Activated naive CD4-positive, alpha-beta T cell treated with anti-CD3 and anti-CD28 coated beads, Interleukin-2, amount 50 U/mL, for 24 hours (primary cell): ENCODE measurements around the gene CDC42BPA.
"Not testable (repeated sequence)": the region's sequence is repeated elsewhere in the genome, so short reads cannot be mapped to it uniquely, and the experiment has no call there.

ENCODE experiments used
- H3K27ac Mint-ChIP-seq: one replicate; pipeline ENCODE4 v1.8.0; 2021; ENCODE audit warnings: mild to moderate bottlenecking, mixed read lengths
- H3K27me3 Mint-ChIP-seq: one replicate; pipeline ENCODE4 v1.8.0; 2021; ENCODE audit warnings: mixed read lengths
- H3K36me3 Mint-ChIP-seq: one replicate; pipeline ENCODE4 v1.8.0; 2021; ENCODE audit warnings: mixed read lengths
- H3K4me1 Mint-ChIP-seq: one replicate; pipeline ENCODE4 v1.8.0; 2021; ENCODE audit warnings: mixed read lengths
- H3K4me3 Mint-ChIP-seq: one replicate; pipeline ENCODE4 v1.8.0; 2021; ENCODE audit warnings: mild to moderate bottlenecking, mixed read lengths
- H3K9me3 Mint-ChIP-seq: one replicate; pipeline ENCODE4 v1.8.0; 2021; ENCODE audit warnings: mixed read lengths

CDC42BPA gene

DNA sequence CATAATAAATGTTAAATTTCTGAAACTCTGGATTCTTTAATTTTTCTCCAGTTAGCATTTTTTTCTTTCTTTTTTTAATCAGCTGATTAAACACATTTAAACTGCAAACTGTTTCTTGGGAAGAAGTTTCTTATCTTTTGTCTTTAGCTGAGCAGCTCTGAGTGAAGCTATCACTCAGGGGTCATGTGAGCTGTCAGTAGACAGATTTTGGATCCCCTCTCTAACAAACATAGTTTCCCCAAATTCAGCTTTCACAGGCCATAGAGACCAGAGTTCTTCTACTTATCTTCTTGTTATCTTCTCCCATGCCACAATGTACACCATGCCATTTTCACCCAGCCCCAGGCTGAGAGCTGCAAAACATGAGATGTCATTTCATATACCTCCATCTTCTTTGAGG, 148.9 kb downstream of the CDC42BPA start:
- Mint-ChIP-seq H3K27ac (no peak overlapping the region), H3K27me3 (peaks cover 13% of the 10 kb centered on the region), H3K36me3 (no peaks in the 10 kb centered on the region), H3K4me3 (no peak overlapping the region), H3K4me1 (no peaks in the 10 kb centered on the region), H3K9me3 (no peaks in the 10 kb centered on the region)

DNA sequence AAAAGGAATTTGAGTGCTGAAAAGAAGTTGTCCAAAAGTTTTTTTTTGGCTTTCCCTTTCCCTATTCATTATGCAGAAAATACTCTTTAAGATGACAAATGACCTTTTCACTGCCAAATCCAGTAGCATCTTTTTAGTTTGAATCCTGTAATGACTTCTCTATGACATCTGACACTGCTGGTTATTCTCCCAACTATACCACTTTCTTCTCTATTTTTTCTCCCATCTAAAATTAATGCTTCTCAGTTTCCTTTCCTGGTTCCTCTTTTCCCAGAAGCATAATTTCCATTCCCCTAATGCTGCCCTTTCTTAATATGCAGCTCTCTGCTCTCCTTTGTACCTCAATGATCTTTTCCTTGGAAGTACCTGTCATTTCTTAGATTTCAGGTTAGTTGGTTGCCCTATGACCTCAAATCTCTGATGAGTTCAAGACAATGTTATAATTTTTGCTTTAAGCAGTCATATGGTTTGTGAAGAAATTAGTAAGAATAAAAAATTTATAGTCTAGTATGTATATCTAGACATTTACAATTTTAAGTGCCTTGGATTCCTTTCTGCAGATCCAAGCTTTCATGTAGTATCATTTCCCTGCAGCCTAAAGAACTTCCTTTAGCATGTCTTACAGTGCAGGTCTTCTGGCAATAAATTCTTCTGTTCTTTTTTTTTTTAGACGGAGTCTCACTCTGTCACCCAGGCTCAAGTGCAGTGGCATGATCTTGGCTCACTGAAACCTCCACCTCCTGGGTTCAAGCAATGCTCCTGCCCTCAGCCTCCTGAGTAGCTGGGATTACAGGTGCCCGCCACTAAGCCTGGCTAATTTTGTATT, 150.8 kb downstream of the CDC42BPA start:
- peaks cover 15% of the 10 kb centered on the region for H3K27me3 Mint-ChIP-seq
- H3K4me3 Mint-ChIP-seq = no peak overlapping the region
- H3K4me1 Mint-ChIP-seq = no peaks in the 10 kb centered on the region
- no peak overlapping the region for H3K27ac Mint-ChIP-seq
- H3K36me3 Mint-ChIP-seq = no peaks in the 10 kb centered on the region
- no peaks in the 10 kb centered on the region for H3K9me3 Mint-ChIP-seq

DNA sequence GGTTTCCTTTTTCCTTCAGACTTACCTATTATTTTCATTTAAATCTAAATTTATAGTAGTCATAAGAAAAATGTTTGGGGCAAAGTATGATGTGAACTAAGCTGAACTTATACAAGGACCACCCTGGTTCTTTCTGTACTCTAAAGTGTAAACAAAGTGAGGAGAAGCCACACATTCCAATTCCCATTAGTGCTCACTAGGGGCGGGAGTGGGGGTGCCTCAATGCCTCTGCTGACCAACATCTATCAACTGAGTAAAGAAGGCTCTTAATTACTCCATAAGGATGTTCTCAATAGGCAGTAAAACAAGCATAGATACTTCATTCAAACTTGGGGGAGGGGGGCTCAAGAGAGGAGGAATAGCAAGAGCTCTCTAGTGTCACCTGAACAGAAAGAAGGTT, 151.7 kb downstream of the CDC42BPA start:
- Mint-ChIP-seq H3K27ac (no peak overlapping the region), H3K36me3 (no peaks in the 10 kb centered on the region), H3K4me3 (no peak overlapping the region), H3K9me3 (no peaks in the 10 kb centered on the region), H3K27me3 (peaks cover 12% of the 10 kb centered on the region), H3K4me1 (no peaks in the 10 kb centered on the region)

DNA sequence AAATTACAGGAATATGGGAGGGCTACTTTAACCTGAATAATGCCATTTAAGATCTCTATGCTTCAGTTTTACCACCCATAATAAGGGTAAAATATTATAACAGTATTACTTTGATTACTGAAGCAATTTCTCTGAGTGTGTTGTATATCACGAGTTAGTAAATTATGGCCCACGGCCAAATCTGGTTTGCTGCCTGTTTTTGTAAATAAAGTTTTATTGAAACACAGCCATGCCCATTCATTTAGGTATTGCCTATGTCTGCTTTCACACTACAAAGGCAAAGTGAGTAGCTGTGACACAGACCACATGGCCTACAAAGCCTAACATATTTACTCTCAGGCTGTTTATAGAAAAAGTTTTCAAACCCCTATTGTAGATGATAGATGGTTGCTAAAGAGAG, 156.8 kb downstream of the CDC42BPA start:
- no peak overlapping the region for H3K4me3 Mint-ChIP-seq
- H3K9me3 Mint-ChIP-seq = no peaks in the 10 kb centered on the region
- no peak overlapping the region for H3K27ac Mint-ChIP-seq
- no peaks in the 10 kb centered on the region for H3K4me1 Mint-ChIP-seq
- no peaks in the 10 kb centered on the region for H3K36me3 Mint-ChIP-seq
- peaks cover 2% of the 10 kb centered on the region for H3K27me3 Mint-ChIP-seq

DNA sequence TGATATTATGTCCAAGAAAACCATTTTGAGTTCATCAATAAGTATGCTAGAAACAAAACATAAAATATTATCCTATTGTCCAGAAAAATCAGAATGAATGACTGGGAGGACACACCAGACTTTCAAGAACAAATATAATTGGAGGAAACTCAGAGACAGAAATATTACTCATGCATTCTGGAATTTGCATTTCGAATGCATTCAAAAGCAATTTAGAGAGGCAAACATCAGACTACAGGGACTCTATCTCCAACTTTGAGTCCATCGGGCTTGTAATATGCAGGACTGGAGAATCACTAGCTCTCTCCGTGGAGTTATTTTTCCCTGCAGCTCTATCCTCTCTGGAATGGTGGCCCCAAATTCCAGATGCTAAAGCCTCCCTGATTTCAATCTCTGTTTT, 161.8 kb downstream of the CDC42BPA start:
- Mint-ChIP-seq H3K9me3 (no peaks in the 10 kb centered on the region), H3K4me3 (no peak overlapping the region), H3K27me3 (peaks cover 2% of the 10 kb centered on the region)

DNA sequence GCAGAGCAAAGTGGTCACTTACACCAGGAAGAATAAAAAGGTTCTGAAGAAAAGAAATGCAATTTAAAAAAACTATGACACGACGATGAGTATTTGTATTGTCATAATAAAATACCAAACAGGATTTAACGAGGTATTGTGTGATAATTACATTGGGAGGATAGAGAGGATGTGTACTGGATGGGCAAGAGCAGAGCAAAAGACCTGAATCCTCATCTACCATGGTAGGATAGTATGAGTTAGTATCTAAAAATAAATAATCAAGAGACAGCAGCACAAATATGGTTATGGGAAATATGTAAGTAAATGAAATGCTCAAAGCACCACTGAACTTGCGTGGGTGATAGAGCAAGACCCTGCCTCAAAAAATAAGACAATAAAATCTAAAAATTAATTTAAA, 162.6 kb downstream of the CDC42BPA start:
- no peaks in the 10 kb centered on the region for H3K4me1 Mint-ChIP-seq
- no peaks in the 10 kb centered on the region for H3K36me3 Mint-ChIP-seq
- H3K4me3 Mint-ChIP-seq = no peak overlapping the region
- no peaks in the 10 kb centered on the region for H3K9me3 Mint-ChIP-seq
- no peak overlapping the region for H3K27ac Mint-ChIP-seq
- H3K27me3 Mint-ChIP-seq = peaks cover 2% of the 10 kb centered on the region

More for the DNA sequence above, 161.8 kb downstream of the CDC42BPA start:
- Mint-ChIP-seq H3K4me1 (no peaks in the 10 kb centered on the region), H3K27ac (no peak overlapping the region), H3K36me3 (no peaks in the 10 kb centered on the region)

DNA sequence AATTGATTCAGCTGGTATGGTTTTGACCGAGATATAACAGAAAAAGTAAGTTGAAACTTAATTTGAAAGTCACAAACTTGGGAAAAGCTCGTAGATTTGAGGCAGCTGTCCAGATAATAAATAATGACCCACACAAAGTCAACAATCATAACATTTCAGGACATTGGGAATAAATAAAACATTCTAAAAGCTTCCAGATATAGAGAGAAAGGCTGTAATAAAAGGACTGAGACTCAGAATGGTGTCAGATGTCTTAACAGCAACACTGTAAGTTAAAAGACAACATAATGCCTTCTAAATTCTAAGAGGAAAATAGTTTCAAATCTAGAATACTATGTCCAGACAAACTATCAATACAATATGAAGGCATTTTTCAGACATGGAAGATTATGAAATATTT, 163.3 kb downstream of the CDC42BPA start:
- Mint-ChIP-seq H3K36me3 (no peaks in the 10 kb centered on the region), H3K4me3 (no peak overlapping the region), H3K27me3 (peaks cover 2% of the 10 kb centered on the region), H3K9me3 (no peaks in the 10 kb centered on the region), H3K27ac (no peak overlapping the region), H3K4me1 (no peaks in the 10 kb centered on the region)

DNA sequence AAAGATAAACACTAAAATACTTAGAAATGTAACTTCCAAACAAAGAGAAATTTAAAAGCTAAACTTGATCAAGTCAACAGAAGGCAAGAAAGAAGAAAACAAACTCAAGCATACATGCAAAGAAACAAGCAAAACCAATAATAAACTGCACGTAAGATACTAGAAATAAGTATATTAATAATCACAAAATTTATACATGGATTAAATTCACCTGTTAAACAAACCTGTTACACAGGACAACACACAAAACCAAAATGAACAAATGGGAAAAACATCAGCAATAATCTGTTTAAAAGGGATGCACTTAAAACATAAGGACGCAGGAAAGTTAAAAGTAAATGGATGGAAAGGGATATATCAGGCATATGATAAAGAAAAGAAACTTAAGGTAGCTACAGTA, 165.8 kb downstream of the CDC42BPA start:
- Mint-ChIP-seq H3K27me3 (peaks cover 9% of the 10 kb centered on the region), H3K4me1 (no peaks in the 10 kb centered on the region), H3K27ac (no peak overlapping the region), H3K36me3 (no peaks in the 10 kb centered on the region), H3K4me3 (no peak overlapping the region), H3K9me3 (no peaks in the 10 kb centered on the region)

DNA sequence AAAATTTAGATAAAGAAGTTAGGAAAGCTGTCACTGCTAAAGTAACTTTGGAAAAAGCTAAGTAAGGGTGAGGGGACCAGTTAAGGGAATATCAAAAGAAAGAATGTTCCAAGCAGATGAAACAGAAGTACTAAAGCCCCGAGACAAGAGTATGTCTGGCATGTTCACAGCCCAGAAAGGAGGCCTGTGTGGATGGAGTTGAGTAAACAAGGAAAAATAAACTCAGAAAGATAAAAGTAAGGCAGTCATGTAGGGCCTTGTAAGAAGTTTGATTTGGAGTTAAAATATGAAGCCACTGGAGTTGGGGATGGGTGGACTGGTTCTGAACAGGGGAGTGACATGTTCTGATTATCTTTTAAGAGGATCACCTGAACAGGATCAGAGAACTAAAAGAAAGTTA, 177.9 kb downstream of the CDC42BPA start:
- Mint-ChIP-seq H3K4me3 (no peak overlapping the region), H3K27ac (no peak overlapping the region), H3K36me3 (no peaks in the 10 kb centered on the region), H3K9me3 (no peaks in the 10 kb centered on the region), H3K27me3 (peaks cover 2% of the 10 kb centered on the region), H3K4me1 (no peaks in the 10 kb centered on the region)

DNA sequence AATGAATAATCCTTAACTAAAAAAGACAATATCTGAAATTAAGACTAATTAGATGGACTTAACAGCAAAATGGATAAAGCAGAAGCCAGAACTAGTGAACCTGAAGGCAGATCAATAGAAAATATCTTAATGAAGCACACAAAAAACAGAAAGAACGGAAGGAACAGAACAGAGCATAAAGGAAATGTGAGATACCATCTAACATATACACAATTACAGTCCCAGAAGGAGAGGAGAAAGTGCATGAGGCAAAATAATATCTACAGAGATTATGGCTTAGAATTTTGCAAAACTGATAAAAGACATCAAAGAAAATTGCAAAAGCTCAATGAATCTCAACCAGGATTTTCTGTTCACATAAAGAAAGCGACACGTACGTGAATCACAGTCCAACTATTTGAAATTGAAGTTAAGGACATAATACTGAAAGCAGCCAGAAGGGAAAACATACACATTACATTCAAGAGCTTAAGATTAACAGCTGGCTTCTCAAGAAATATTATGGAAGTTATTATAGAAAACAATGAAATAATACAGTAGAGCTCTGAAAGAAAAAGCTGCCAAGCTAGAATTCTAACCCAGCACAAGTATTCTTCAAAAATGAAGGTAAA, 182.0 kb downstream of the CDC42BPA start:
- Mint-ChIP-seq H3K36me3 (no peaks in the 10 kb centered on the region), H3K27ac (no peak overlapping the region), H3K4me1 (no peaks in the 10 kb centered on the region), H3K9me3 (no peaks in the 10 kb centered on the region), H3K4me3 (no peak overlapping the region), H3K27me3 (peaks cover 6% of the 10 kb centered on the region)

DNA sequence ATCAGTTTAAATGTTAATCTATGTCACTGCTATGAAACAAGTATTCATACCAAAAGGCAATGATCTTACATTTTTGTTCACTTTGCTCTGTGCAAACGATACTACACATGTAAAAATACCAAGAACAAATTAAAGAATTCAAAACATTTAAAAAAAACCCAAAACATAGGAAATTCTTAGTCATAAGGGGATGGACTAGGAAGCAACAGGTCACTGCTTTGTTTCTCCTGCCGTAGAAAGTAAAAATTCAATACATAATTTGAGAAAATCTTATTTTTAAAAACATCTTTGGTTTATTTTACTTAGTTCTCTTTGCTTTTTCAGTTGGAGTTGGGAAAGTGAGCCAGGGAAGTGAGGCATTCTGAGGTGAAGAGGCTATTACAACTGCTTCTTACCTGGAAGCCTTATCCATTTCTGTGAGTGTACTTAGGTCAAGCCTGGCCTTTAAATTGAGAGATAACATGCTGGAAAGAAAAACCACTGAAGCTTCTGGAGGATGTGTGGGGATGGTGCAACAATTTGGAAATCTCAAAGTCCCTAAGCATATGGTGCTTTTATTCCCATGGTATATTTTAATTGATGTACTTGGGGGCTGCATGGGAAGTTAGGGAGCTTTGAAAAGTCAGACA, 183.5 kb downstream of the CDC42BPA start:
- H3K27ac Mint-ChIP-seq = no peak overlapping the region

DNA sequence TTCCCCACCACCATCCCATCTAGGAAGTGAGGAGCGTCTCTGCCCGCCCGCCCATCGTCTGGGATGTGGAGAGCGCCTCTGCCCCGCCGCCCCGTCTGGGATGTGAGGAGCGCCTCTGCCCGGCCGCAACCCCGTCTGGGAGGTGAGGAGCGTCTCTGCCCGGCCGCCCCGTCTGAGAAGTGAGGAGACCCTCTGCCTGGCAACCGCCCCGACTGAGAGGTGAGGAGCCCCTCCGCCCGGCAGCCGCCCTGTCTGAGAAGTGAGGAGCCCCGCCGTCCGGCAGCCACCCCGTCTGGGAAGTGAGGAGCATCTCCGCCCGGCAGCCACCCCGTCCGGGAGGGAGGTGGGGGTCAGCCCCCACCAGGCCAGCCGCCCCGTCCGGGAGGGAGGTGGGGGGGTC, 185.6 kb downstream of the CDC42BPA start:
- not testable (repeated sequence) for H3K36me3 Mint-ChIP-seq, H3K9me3 Mint-ChIP-seq, H3K4me3 Mint-ChIP-seq, H3K4me1 Mint-ChIP-seq, H3K27me3 Mint-ChIP-seq, H3K27ac Mint-ChIP-seq

More for the DNA sequence above, 183.5 kb downstream of the CDC42BPA start:
- no peaks in the 10 kb centered on the region for H3K36me3 Mint-ChIP-seq
- no peaks in the 10 kb centered on the region for H3K4me1 Mint-ChIP-seq
- peaks cover 6% of the 10 kb centered on the region for H3K27me3 Mint-ChIP-seq
- no peak overlapping the region for H3K4me3 Mint-ChIP-seq
- no peaks in the 10 kb centered on the region for H3K9me3 Mint-ChIP-seq

DNA sequence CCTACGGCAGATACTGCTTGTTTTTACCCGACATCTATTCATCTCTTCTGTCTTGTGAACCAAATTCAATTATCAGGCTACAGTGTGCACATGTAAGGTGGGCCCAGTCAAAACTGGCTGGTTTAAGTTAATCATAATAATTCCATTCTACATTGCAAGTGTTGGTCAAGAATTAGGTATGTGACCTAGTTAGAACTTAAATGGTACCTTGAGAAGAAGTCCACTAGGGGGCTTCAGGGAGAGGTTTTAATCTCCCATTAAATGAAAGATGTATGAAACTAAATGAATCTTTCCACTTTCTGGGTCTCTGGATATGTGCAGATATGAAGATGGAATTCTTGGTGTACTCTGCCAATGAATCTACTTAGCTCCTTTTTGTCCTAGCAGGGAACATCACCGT, 187.1 kb downstream of the CDC42BPA start:
- no peaks in the 10 kb centered on the region for H3K9me3 Mint-ChIP-seq
- no peaks in the 10 kb centered on the region for H3K36me3 Mint-ChIP-seq
- no peak overlapping the region for H3K4me3 Mint-ChIP-seq
- peaks cover 6% of the 10 kb centered on the region for H3K27me3 Mint-ChIP-seq
- H3K27ac Mint-ChIP-seq = no peak overlapping the region
- no peaks in the 10 kb centered on the region for H3K4me1 Mint-ChIP-seq

DNA sequence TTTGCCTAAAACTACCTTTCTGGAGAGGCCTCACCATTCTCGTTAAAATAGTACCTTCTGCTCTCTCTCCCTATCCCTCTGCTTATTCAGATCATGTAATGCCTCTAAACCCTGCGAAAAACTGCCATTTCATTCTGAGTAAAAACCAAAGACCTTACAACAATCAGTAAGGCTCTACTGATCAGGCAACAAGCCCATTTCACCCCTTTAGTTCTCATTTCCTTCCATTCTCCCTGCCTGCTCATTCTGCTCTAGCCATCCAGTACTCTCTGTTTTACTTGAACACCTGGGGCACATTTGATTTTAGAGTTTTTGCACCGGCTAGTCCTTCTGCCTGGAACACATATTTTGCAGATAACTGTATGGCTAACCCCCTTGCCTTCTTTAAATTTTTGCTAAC, 190.4 kb downstream of the CDC42BPA start:
- H3K36me3 Mint-ChIP-seq = no peaks in the 10 kb centered on the region
- H3K27ac Mint-ChIP-seq = no peak overlapping the region
- no peaks in the 10 kb centered on the region for H3K9me3 Mint-ChIP-seq
- H3K27me3 Mint-ChIP-seq = peaks cover 1% of the 10 kb centered on the region
- H3K4me1 Mint-ChIP-seq = no peaks in the 10 kb centered on the region
- no peak overlapping the region for H3K4me3 Mint-ChIP-seq

DNA sequence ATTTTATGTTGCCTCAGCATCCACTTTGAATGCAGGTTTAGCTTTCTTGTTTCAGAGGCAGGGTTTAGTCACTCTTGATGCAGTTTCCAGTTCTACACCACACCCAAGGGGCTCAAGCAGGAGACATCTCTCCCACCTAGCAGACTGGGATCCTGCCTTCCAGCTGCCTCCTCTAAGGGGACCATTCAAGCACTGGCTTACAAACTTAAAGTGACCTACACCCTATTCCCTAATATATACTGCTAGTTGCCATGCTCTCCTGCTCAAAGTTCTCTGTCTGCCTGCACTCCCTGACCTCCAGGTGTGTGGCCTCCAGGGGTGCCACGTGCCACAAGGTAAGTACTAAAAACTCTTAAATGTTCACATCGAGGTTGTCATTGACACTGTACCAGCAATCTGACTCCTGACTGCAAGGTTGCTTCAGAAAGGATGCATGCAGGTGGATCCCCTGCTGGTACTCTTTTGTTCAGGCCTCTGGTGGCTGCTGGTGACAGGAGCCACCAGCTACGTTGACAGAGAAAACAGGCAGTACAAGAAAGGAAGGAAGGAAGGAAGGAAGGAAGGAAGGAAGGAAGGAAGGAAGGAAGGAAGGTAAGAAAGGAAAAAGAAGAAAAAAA, 192.3 kb downstream of the CDC42BPA start:
- Mint-ChIP-seq H3K27ac (peak overlapping the region; percentile 33), H3K9me3 (no peaks in the 10 kb centered on the region), H3K36me3 (no peaks in the 10 kb centered on the region), H3K27me3 (peaks cover 1% of the 10 kb centered on the region), H3K4me1 (no peaks in the 10 kb centered on the region), H3K4me3 (no peak overlapping the region)

DNA sequence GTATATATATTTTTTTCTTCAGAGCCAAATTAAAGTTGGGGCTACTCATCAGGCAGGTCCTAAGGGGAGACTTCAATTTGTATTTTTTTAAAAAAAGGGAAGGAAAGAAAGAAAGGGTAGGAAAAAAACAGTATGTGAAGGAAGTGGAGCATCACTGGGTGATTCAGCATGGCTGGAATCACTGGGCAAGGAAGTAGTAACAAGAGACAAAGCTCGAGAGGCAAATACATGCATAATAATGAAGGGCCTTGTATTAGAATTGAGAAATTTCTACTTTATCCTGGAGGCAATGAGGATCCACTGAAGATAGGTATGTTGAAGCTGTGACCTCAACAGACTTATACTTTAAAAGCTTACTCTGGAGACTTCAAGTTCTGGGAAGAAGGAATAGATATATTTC, 193.8 kb downstream of the CDC42BPA start:
- no peaks in the 10 kb centered on the region for H3K4me1 Mint-ChIP-seq
- no peak overlapping the region for H3K27ac Mint-ChIP-seq
- H3K36me3 Mint-ChIP-seq = no peaks in the 10 kb centered on the region

More for the DNA sequence above, 193.8 kb downstream of the CDC42BPA start:
- H3K9me3 Mint-ChIP-seq = no peaks in the 10 kb centered on the region
- H3K4me3 Mint-ChIP-seq = no peak overlapping the region
- peaks cover 3% of the 10 kb centered on the region for H3K27me3 Mint-ChIP-seq
